Forelimb muscle (tissue), 1 donor: ENCODE results near the gene AHCYL2. TPM values are rescaled to one million over a fixed set of nuclear protein-coding genes. Genes with fewer than 3 reads are reported as not detected.
"Not testable (repeated sequence)": the region's sequence is repeated elsewhere in the genome, so short reads cannot be mapped to it uniquely, and the experiment has no call there.

Experiments used
- DNase-seq: peaks from one replicate; pipeline ENCODE4 v3.0.0-alpha.2; 2013; ENCODE audit warnings: low read depth
- polyA plus RNA-seq: library from polyadenylated mRNA; unstranded; fragments of 120-200 nt; gene quantifications from one replicate; pipeline ENCODE4 v1.2.1, GENCODE V29; 2013; ENCODE audit not compliant: insufficient read length

The AHCYL2 gene
- polyA plus RNA-seq, 1 donor: 18.9 TPM

DNA sequence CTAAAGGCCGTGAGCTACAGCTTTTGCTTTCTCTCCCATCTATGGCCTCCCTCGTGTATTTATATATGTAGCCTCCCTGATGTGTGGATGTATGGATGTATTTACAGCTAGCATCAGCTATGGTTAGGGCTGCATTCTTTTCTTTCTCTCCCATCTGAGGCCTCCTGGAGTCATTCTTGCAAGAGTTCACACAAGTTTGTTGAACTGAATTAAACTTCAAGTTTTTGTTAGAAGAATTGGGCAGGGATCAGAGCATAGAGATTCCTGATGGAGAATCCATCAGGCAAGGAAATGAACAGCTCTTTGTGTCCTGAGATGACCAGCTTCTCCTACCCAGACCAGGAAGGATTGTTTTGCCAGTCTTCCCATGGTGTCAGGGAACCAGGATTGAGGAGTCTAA lies 60.3 kb downstream of the AHCYL2 start:
- DNase-seq: no peak

- DNase-seq: no peak
Measured at GRCh38 chr7:129292861-129293260, 68.0 kb downstream of the AHCYL2 start.

DNA sequence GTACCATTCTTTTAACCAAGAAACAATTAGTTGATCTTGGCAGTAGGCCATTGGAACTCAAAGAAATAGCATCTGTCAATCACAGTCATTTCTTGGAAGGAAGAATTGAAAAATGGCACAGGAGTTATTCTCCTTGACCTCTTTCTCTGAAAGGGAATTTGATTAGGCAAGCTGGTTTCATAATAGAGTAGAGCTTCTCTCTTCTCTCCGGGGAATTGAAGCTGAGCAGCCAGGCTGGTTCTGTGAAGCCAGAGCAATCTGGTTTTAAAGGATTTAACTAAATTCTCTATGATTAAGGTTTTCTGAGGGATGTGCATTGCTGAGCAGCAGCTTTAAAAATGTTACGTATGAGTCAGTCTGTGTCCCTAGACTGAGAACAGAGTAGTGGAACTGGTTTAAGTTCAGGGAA lies 70.2 kb downstream of the AHCYL2 start:
- DNase-seq: no peak

DNA sequence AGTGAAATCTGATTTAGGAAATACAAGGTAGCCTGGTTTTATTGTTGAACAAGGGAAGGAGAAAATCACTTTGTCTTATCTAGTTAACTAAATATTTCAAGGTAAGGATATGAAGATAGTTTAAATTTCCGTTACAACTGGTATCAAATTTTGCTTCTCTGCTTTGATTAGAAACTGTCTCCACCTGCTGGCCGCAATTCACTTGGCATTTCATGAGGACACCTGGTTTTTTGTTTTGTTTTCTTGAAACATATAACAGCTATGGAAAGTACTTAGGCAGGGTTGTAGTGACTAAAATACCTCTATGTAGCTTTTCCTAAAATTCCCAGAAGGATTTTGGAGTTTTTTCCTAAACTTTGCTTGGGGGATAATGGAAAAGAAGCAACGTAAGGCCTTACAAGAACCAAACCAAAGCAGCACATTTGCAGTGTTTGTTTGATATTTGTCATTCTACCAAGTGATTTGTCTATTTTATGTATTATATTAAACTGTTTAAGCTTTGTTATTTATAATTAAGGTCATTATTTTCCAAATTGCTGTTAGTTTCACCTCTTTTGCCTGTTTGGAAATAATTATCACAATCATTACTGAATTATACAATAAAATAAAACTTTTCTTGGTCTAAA lies 73.6 kb downstream of the AHCYL2 start:
- no peak for DNase-seq

GRCh38 chr7:129299889-129300288 lies 75.1 kb downstream of the AHCYL2 start:
- no peak for DNase-seq

- DNase-seq: not testable (repeated sequence)
Measured at GRCh38 chr7:129300299-129300698, 75.5 kb downstream of the AHCYL2 start.

- DNase-seq: no peak
Measured at GRCh38 chr7:129307592-129307991, 82.8 kb downstream of the AHCYL2 start.

DNA sequence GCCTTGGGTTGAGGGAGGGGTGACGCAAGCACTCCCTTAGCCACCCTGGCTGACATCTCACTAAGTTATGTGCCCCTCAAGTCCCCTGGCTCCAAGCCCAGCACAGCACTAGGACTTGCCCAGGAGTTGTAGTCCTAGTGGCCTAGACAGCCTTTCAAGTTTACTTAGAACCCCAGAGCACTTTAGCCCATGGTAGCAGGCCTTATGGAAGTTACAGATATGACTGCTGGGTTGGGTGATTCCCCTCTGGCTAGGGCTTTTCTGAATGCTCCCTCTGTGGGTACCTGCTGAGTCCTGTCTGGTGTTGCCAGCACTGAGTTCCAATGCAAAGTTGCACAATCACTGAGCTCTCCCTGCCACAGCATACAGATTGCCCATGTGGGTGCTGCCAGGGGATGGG lies 83.2 kb downstream of the AHCYL2 start:
- DNase-seq: no peak

DNA sequence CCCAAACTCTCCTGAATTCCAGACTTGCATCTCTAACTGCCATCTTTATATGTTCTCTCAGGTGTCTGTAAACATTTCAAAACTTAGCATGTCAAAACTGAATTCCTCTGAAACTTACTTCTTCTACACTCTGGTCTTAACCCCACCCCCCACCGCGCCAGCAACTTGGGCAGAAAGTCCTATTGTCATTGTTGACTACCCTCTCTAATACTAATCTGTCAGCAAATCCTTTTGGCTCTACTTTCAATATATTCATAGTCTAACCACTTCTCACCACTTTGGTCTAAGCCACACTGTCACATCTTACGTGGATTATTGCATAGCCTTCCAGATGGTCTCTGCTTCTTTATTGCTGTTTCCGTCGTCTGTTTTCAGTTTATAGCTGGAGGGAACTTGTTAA lies 86.6 kb downstream of the AHCYL2 start:
- no peak for DNase-seq

DNA sequence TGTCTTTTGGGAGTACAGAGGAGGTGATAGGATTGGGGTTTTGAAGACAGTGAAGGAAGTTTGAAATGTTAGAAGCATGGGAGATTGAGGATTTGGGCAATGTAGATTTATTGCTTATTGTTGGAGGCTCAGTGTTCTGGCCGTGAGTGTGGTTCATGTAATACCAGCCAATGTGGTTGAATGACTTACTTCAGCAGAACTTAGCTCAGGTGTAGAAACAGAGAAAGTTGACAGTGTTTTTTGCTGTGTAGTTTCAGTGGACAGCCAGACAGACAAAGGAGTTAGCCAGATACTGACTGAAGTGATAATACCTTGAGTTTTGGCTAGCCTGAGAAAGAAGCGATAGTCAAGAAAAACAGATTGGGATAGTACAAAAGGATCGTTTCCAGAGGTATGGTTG lies 88.5 kb downstream of the AHCYL2 start:
- DNase-seq: no peak

- no peak for DNase-seq
Measured at GRCh38 chr7:129315960-129316359, 91.1 kb downstream of the AHCYL2 start.

- no peak for DNase-seq
Measured at GRCh38 chr7:129317450-129317849, 92.6 kb downstream of the AHCYL2 start.

DNA sequence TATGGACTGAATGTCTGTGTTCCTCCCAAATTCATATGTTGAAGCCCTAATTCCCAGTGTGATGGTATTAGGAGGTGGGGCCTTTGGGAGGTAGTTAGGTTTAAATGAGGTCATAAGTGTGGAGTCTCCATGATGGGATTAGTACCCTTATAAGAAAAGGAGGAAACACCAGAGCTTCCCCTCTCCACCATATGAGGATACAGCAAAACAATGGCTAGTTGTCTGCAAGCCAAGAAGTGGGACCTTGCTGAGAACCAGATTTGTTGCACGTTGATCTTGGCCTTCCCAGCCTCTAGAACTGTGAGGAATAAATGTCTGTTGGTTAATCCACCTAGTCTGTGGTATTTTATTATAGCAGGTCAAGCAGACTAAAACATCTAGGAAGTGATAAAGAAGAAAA lies 102.2 kb downstream of the AHCYL2 start:
- DNase-seq: no peak

DNA sequence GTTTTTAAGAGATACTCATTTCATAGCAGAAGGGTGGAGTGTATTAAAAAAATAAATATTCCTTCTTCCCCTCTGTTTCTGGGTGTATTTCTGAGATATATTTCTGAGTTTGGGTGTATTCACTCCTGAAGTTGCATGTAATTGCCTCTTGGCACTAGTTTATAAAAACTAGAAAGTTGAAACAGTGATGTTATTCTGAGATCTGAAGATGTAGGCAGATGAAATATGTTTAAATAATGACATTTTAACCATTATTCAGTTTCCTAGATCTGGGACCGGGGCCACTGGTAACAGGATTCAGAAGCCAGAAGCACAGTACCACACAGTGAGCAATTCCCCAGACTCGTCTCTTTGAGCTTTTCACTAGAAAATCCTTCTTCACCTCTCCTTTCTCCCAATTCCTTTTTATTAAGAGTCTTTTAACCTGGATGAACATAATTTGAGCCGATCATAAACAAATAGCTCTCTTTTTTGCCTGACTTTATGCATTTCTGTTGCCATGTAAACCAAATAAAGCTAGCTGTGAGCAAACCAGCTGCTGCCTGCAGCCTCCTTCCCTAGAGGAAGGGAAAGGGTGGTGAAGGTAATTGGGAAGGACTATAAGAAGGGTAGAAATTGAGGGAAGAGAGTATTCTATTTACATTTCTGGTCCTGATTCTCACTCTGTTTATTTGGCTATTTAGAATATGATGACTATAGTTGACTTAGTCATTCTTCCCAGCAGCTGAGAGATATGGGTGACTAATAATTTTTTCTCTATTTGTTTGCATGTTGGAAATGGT lies 107.6 kb downstream of the AHCYL2 start:
- no peak for DNase-seq

- no peak for DNase-seq
Measured at GRCh38 chr7:129334473-129334872, 109.6 kb downstream of the AHCYL2 start.

GRCh38 chr7:129338450-129338849 lies 113.6 kb downstream of the AHCYL2 start:
- DNase-seq: no peak

DNA sequence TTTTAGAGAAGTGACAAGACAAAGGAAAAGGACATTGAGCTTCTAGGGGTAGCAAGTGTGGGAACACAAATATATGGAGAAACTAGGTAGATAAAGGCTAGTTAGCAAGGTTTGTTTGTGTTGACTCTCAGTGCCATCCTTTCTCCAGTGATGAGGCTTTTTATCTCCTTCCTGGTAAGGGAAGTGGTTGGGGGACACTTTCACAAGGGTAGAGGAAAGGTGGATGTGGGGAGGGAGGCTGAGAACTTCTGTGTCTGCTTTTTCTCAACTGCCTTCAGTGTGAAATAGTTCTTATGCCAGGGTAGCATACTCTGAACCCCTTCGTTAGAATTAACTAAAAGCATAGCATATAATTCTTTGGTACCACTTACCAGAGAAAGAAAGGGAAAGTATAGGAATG lies 116.4 kb downstream of the AHCYL2 start:
- no peak for DNase-seq

- no peak for DNase-seq
Measured at GRCh38 chr7:129341816-129342806, 117.3 kb downstream of the AHCYL2 start.

DNA sequence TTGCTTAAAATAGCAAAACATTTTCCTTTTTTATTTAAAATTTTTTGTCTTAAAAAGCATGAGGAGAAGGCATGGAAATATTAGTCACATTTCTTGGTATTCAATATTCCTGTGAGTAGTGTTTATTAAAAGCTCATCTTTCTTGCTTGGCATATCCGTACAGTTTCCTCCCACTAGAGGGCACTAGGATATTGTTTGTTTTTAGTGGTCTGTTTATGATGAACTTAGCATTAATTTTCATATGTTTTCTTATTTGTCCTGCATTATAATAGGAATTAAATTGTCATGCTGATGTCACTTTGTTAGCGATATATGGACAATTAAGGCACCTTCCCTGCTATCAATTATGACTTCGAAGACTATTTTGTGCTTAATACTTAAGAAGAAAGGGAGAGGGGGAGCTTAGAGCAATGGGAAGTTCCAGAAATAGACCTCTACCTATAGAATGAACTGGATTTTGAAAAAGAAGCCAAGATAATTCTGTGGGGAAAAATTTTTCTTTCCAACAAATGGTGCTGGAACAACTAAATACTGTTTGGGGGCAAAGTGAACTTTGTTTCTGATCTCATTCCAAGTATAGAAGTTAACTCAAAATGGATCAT lies 118.4 kb downstream of the AHCYL2 start:
- DNase-seq: no peak

GRCh38 chr7:129347330-129347729 lies 122.5 kb downstream of the AHCYL2 start:
- DNase-seq: no peak

GRCh38 chr7:129348023-129348740 lies 123.4 kb downstream of the AHCYL2 start:
- DNase-seq: no peak
